ENCODE results near the gene SSH2. TPM values are rescaled to one million over a fixed set of nuclear protein-coding genes. Genes with fewer than 3 reads are reported as not detected.
A peak's percentile ranks its signal among the peaks of the same experiment; 100 is the strongest.

SSH2 gene
- total RNA-seq, 4 donors from 2014 or later = 20.7 to 31.1 (median 23.1) TPM

GRCh38 chr17:29624586-29624985 is 305.4 kb downstream of the SSH2 start:
- intact Hi-C loops (cut with DNase I) = loop anchor here (10.0 kb wide), 1 partner anchor 300 kb away; no protein-coding TSS in a partner anchor
- no peak for DNase-seq (ENCODE audit: extremely low spot score)
- Histone ChIP-seq H3K27ac (replicated peaks in 1 of 4) (no peak overlapping the region), H3K4me1 (peaks cover 39 to 68% (median 64%) of the 10 kb centered on the region in 4 donors), H3K36me3 (peaks cover 0 to 11% (median 0%) of the 10 kb centered on the region in 4 donors), H3K4me3 (no peak overlapping the region), H3K9me3 (no peaks in the 10 kb centered on the region), H3K27me3 (no peaks in the 10 kb centered on the region)
- 69% methylated on average over 4 of the region's 4 CpGs for WGBS
- TF ChIP-seq POLR2A (IDR thresholded peaks at IDR 0.05; ENCODE audit: low read depth) (no peak), POLR2AphosphoS5 (IDR thresholded peaks at IDR 0.05) (no peak), EP300 (IDR thresholded peaks at IDR 0.05) (no peak)
- TF ChIP-seq, protein P1, sequence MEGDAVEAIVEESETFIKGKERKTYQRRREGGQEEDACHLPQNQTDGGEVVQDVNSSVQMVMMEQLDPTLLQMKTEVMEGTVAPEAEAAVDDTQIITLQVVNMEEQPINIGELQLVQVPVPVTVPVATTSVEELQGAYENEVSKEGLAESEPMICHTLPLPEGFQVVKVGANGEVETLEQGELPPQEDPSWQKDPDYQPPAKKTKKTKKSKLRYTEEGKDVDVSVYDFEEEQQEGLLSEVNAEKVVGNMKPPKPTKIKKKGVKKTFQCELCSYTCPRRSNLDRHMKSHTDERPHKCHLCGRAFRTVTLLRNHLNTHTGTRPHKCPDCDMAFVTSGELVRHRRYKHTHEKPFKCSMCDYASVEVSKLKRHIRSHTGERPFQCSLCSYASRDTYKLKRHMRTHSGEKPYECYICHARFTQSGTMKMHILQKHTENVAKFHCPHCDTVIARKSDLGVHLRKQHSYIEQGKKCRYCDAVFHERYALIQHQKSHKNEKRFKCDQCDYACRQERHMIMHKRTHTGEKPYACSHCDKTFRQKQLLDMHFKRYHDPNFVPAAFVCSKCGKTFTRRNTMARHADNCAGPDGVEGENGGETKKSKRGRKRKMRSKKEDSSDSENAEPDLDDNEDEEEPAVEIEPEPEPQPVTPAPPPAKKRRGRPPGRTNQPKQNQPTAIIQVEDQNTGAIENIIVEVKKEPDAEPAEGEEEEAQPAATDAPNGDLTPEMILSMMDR (IDR thresholded peaks at IDR 0.05) = no peak

- Histone ChIP-seq H3K4me1 (peaks cover 52 to 71% (median 68%) of the 10 kb centered on the region in 4 donors), H3K4me3 (peak overlapping the region; percentile 73 to 85 (median 78)), H3K9me3 (no peaks in the 10 kb centered on the region), H3K27me3 (peaks cover 0 to 6% (median 0%) of the 10 kb centered on the region in 4 donors), H3K36me3 (no peaks in the 10 kb centered on the region), H3K27ac (replicated peaks in 1 of 4) (peak overlapping the region; percentile 88 to 92 (median 90))
- no peak for DNase-seq (ENCODE audit: extremely low spot score)
- intact Hi-C loops (cut with DNase I) = loop anchor here (10.0 kb wide), 1 partner anchor 302 kb away; no protein-coding TSS in a partner anchor
- no peak for TF ChIP-seq EP300 (IDR thresholded peaks at IDR 0.05)
- TF ChIP-seq POLR2AphosphoS5 (IDR thresholded peaks at IDR 0.05) = no peak
- TF ChIP-seq, protein P1 (IDR thresholded peaks at IDR 0.05) = no peak
- no peak for TF ChIP-seq POLR2A (IDR thresholded peaks at IDR 0.05; ENCODE audit: low read depth)
- WGBS = 51% methylated on average over 4 of the region's 4 CpGs
Measured at GRCh38 chr17:29623283-29623647, 306.8 kb downstream of the SSH2 start.

GRCh38 chr17:29622337-29623282 is 307.4 kb downstream of the SSH2 start, which contains the start of gene CORO6:
CORO6 (minus strand) TSS chr17:29622912; CDS start chr17:29621421, 1,491 bp downstream.
- peaks cover 0 to 6% (median 0%) of the 10 kb centered on the region in 4 donors for H3K27me3 ChIP-seq
- no peaks in the 10 kb centered on the region for H3K9me3 ChIP-seq
- 8% methylated on average over 12 of the region's 77 CpGs for WGBS
- H3K4me3 ChIP-seq = peak within 1 kb of the TSS; percentile 73 to 85 (median 78)
- H3K27ac ChIP-seq (replicated peaks in 1 of 4) = peak within 1 kb of the TSS; percentile 88 to 92 (median 90)
- no peak for DNase-seq (ENCODE audit: extremely low spot score)
- intact Hi-C loops (cut with DNase I) = loop anchor here (10.0 kb wide), 1 partner anchor 302 kb away; no protein-coding TSS in a partner anchor
- TF ChIP-seq EP300 (IDR thresholded peaks at IDR 0.05) = no peak
- TF ChIP-seq POLR2AphosphoS5 (IDR thresholded peaks at IDR 0.05) = peak; percentile 61 to 86
- peak; percentile 63 for TF ChIP-seq POLR2A (IDR thresholded peaks at IDR 0.05; ENCODE audit: low read depth)
- TF ChIP-seq, protein P1 (IDR thresholded peaks at IDR 0.05) = no peak
- peaks cover 58 to 71% (median 68%) of the 10 kb centered on the region in 4 donors for H3K4me1 ChIP-seq
- H3K36me3 ChIP-seq = no peaks in the 10 kb centered on the region

DNA sequence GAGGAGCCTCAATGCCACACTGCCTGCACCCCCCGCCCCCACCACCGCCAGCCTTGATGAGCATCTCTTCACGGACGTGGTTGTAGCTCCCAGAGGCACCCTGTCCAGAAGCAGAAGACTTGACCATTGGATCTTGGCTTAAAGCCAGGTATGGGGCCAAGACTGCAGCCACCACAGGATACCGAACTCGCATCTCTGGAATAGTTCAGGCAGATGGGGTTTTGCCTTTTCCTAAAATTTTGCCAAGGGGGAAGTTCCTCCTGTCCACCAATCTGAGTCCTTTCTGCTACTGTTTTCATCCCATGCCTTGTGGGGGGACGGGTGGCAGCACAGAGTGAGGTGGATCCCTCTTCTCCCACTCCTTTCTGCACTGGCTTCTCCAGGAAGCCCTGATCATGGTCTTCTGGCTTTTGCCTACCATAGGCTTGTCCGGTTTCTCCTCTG is 308.3 kb downstream of the SSH2 start:
- no peaks in the 10 kb centered on the region for H3K36me3 ChIP-seq
- no peak for DNase-seq (ENCODE audit: extremely low spot score)
- H3K4me1 ChIP-seq = peaks cover 66 to 71% (median 68%) of the 10 kb centered on the region in 4 donors
- H3K27ac ChIP-seq (replicated peaks in 1 of 4) = peak overlapping the region; percentile 88 to 92 (median 90)
- H3K4me3 ChIP-seq = peak overlapping the region; percentile 73 to 85 (median 78)
- H3K27me3 ChIP-seq = peaks cover 0 to 6% (median 0%) of the 10 kb centered on the region in 4 donors
- intact Hi-C loops (cut with DNase I) = loop anchor here (10.0 kb wide), 1 partner anchor 303 kb away; no protein-coding TSS in a partner anchor
- WGBS = 28% methylated on average over 6 of the region's 8 CpGs
- no peaks in the 10 kb centered on the region for H3K9me3 ChIP-seq
- TF ChIP-seq EP300 (IDR thresholded peaks at IDR 0.05) = no peak
- TF ChIP-seq, protein P1 (IDR thresholded peaks at IDR 0.05) = no peak
- TF ChIP-seq POLR2A (IDR thresholded peaks at IDR 0.05; ENCODE audit: low read depth) = no peak
- TF ChIP-seq POLR2AphosphoS5 (IDR thresholded peaks at IDR 0.05) = no peak
